ENCODE measurements around the gene DAZAP1. TPM values are rescaled to one million over a fixed set of nuclear protein-coding genes. Genes with fewer than 3 reads are reported as not detected.
"Not testable (repeated sequence)": the region's sequence is repeated elsewhere in the genome, so short reads cannot be mapped to it uniquely, and the experiment has no call there.

The DAZAP1 gene
- polyA plus RNA-seq, 1 donor (not counting 4 experiments of a cell fraction or from before 2014, with no cell fraction given) = 99.2 TPM

- Histone ChIP-seq H3K4me1 (ENCODE audit: control insufficient read depth, extremely low read depth, insufficient read depth, low read length) (peaks cover 22% of the 10 kb centered on the region), H3K9me1 (ENCODE audit: control insufficient read depth, extremely low read depth, insufficient read depth, low read length) (peaks cover 8% of the 10 kb centered on the region), H3K27me3 (ENCODE audit: control insufficient read depth, extremely low read depth, insufficient read depth, low read length) (peaks cover 16% of the 10 kb centered on the region), H3K9me3 (ENCODE audit: control insufficient read depth, low read depth, low read length) (no peaks in the 10 kb centered on the region), H4K20me1 (ENCODE audit: control insufficient read depth, extremely low read depth, insufficient read depth, low read length) (peaks cover 9% of the 10 kb centered on the region), H3K4me2 (ENCODE audit: control insufficient read depth, extremely low read depth, insufficient read depth, low read depth, low read length) (no peak overlapping the region), H3K79me2 (ENCODE audit: control insufficient read depth, insufficient read depth, low read length) (peaks cover 26% of the 10 kb centered on the region), H3K36me3 (ENCODE audit: control insufficient read depth in 2 of 2, extremely low read depth in 1 of 2, insufficient read depth in 2 of 2, low read length in 2 of 2) (peaks cover 5 to 15% of the 10 kb centered on the region in 2 experiments), H3K9ac (ENCODE audit: control insufficient read depth, extremely low read depth, insufficient read depth, low read length) (no peak overlapping the region), H3K4me3 (ENCODE audit: control insufficient read depth in 2 of 3, extremely low read depth in 1 of 3, insufficient read depth in 2 of 3, low read depth in 1 of 3, low read length in 3 of 3) (no peak overlapping the region), H2AFZ (ENCODE audit: control insufficient read depth, low read length) (no peak overlapping the region), H3K27ac (ENCODE audit: control insufficient read depth, insufficient read depth, low read length) (no peak overlapping the region)
- TF ChIP-seq, protein P1, sequence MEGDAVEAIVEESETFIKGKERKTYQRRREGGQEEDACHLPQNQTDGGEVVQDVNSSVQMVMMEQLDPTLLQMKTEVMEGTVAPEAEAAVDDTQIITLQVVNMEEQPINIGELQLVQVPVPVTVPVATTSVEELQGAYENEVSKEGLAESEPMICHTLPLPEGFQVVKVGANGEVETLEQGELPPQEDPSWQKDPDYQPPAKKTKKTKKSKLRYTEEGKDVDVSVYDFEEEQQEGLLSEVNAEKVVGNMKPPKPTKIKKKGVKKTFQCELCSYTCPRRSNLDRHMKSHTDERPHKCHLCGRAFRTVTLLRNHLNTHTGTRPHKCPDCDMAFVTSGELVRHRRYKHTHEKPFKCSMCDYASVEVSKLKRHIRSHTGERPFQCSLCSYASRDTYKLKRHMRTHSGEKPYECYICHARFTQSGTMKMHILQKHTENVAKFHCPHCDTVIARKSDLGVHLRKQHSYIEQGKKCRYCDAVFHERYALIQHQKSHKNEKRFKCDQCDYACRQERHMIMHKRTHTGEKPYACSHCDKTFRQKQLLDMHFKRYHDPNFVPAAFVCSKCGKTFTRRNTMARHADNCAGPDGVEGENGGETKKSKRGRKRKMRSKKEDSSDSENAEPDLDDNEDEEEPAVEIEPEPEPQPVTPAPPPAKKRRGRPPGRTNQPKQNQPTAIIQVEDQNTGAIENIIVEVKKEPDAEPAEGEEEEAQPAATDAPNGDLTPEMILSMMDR (optimal IDR thresholded peaks at IDR 0.05 in 1 of 3, IDR thresholded peaks at IDR 0.05 in 1 of 3, conservative IDR thresholded peaks at IDR 0.05 in 1 of 3; ENCODE audit: extremely low read depth in 1 of 3, insufficient read depth in 2 of 3, low read length in 3 of 3) = no peak
- TF ChIP-seq EZH2 (IDR thresholded peaks at IDR 0.05; ENCODE audit: low read length) = no peak
- no peak for DNase-seq (ENCODE audit: low read depth, low spot score)
- dilution Hi-C loops (cut with MboI; ENCODE audit: extremely low pct_ligation_motif_present, low sequenced_read_pairs) = no loop called here
- FAIRE-seq = no peak
These were observed 67.5 kb downstream of the DAZAP1 start for GRCh38 chr19:1474765-1475351.

DNA sequence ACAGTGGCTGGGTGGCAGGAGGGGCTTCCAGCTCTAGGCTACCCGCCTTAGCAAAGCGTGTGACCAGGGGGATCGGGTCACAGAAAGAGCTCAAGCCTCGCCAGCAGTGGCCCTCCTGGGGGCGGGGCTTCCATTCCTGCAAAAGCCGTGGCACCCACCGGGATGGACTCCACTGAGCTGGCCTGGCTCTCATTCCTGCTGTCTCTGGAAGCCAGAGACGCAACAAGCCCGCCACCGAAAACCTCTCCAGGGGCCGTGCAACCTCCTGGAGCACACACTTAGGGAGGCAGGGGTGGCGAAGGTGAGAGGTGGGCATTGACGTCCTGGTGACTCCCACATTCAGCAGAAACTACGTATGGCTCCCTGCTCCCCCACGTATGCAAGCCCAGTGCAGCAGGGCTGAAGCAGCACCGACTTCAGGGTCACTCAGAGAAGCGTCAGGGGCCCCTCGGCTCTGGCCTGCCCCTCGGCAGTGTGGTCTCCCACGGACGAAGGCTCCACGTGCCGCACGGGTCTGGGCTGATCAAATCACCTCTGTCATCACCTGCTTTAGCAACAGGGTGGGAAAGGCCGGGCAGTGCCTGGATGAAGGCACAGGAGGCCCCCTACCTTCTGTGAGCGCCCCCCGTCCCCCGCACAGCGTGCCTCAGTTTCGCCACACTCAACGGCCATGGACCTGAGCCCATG is 68.5 kb downstream of the DAZAP1 start:
- FAIRE-seq = no peak
- no peak for TF ChIP-seq EZH2 (IDR thresholded peaks at IDR 0.05; ENCODE audit: low read length)
- TF ChIP-seq, protein P1 (optimal IDR thresholded peaks at IDR 0.05 in 1 of 3, IDR thresholded peaks at IDR 0.05 in 1 of 3, conservative IDR thresholded peaks at IDR 0.05 in 1 of 3; ENCODE audit: extremely low read depth in 1 of 3, insufficient read depth in 2 of 3, low read length in 3 of 3) = no peak
- peaks cover 17% of the 10 kb centered on the region for H3K4me1 ChIP-seq (ENCODE audit: control insufficient read depth, extremely low read depth, insufficient read depth, low read length)
- no peaks in the 10 kb centered on the region for H3K9me3 ChIP-seq (ENCODE audit: control insufficient read depth, low read depth, low read length)
- peaks cover 12% of the 10 kb centered on the region for H3K27me3 ChIP-seq (ENCODE audit: control insufficient read depth, extremely low read depth, insufficient read depth, low read length)
- no peak for DNase-seq (ENCODE audit: low read depth, low spot score)
- peaks cover 5 to 15% of the 10 kb centered on the region in 2 experiments for H3K36me3 ChIP-seq (ENCODE audit: control insufficient read depth in 2 of 2, extremely low read depth in 1 of 2, insufficient read depth in 2 of 2, low read length in 2 of 2)
- no peak overlapping the region for H3K9ac ChIP-seq (ENCODE audit: control insufficient read depth, extremely low read depth, insufficient read depth, low read length)
- H4K20me1 ChIP-seq (ENCODE audit: control insufficient read depth, extremely low read depth, insufficient read depth, low read length) = peaks cover 9% of the 10 kb centered on the region
- H3K9me1 ChIP-seq (ENCODE audit: control insufficient read depth, extremely low read depth, insufficient read depth, low read length) = peaks cover 8% of the 10 kb centered on the region
- dilution Hi-C loops (cut with MboI; ENCODE audit: extremely low pct_ligation_motif_present, low sequenced_read_pairs) = no loop called here
- H3K4me2 ChIP-seq (ENCODE audit: control insufficient read depth, extremely low read depth, insufficient read depth, low read depth, low read length) = no peak overlapping the region
- peaks cover 26% of the 10 kb centered on the region for H3K79me2 ChIP-seq (ENCODE audit: control insufficient read depth, insufficient read depth, low read length)
- no peak overlapping the region for H3K4me3 ChIP-seq (ENCODE audit: control insufficient read depth in 2 of 3, extremely low read depth in 1 of 3, insufficient read depth in 2 of 3, low read depth in 1 of 3, low read length in 3 of 3)
- H3K27ac ChIP-seq (ENCODE audit: control insufficient read depth, insufficient read depth, low read length) = no peak overlapping the region
- H2AFZ ChIP-seq (ENCODE audit: control insufficient read depth, low read length) = no peak overlapping the region

DNA sequence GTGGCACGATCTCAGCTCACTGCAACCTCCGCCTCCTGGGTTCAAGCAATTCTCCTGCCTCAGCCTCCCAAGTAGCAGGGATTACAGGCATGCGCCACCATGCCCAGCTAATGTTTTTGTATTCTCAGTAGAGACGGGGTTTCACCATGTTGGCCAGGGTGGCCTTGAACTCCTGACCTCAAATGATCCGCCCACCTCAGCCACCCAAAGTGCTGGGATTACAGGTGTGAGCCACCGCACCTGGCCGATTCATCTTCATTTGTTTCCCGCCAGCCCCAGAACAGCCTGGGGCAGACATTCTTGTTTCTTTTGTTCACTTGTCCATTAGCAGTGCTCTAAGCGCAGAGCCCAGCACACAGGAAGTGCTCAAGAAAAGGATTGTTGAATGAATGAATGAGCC is 69.7 kb downstream of the DAZAP1 start:
- H3K79me2 ChIP-seq (ENCODE audit: control insufficient read depth, insufficient read depth, low read length) = peaks cover 26% of the 10 kb centered on the region
- dilution Hi-C loops (cut with MboI; ENCODE audit: extremely low pct_ligation_motif_present, low sequenced_read_pairs); H3K4me2 ChIP-seq (ENCODE audit: control insufficient read depth, extremely low read depth, insufficient read depth, low read depth, low read length); H3K27me3 ChIP-seq (ENCODE audit: control insufficient read depth, extremely low read depth, insufficient read depth, low read length); H3K9me1 ChIP-seq (ENCODE audit: control insufficient read depth, extremely low read depth, insufficient read depth, low read length); H4K20me1 ChIP-seq (ENCODE audit: control insufficient read depth, extremely low read depth, insufficient read depth, low read length); H3K9me3 ChIP-seq (ENCODE audit: control insufficient read depth, low read depth, low read length); DNase-seq (ENCODE audit: low read depth, low spot score); H3K4me3 ChIP-seq (ENCODE audit: control insufficient read depth in 2 of 3, extremely low read depth in 1 of 3, insufficient read depth in 2 of 3, low read depth in 1 of 3, low read length in 3 of 3); H3K9ac ChIP-seq (ENCODE audit: control insufficient read depth, extremely low read depth, insufficient read depth, low read length); H3K27ac ChIP-seq (ENCODE audit: control insufficient read depth, insufficient read depth, low read length); H2AFZ ChIP-seq (ENCODE audit: control insufficient read depth, low read length): not testable (repeated sequence)
- H3K36me3 ChIP-seq (ENCODE audit: control insufficient read depth in 2 of 2, extremely low read depth in 1 of 2, insufficient read depth in 2 of 2, low read length in 2 of 2) = peaks cover 5 to 15% of the 10 kb centered on the region in 2 experiments
- peak; percentile 20 for FAIRE-seq
- peaks cover 13% of the 10 kb centered on the region for H3K4me1 ChIP-seq (ENCODE audit: control insufficient read depth, extremely low read depth, insufficient read depth, low read length)

All from keratinocyte (primary cell).